Camera-type eye (tissue), 1 donor: ENCODE results near the gene POLE3. TPM values are rescaled to one million over a fixed set of nuclear protein-coding genes. Genes with fewer than 3 reads are reported as not detected.

Experiments used
- total RNA-seq: library from RNA; depleted of rRNA; stranded (reverse); fragments of >200 nt; gene quantifications from one replicate; pipeline ENCODE4 v1.2.3, GENCODE V29; 2014

Gene POLE3
- 41.8 TPM for total RNA-seq

DNA sequence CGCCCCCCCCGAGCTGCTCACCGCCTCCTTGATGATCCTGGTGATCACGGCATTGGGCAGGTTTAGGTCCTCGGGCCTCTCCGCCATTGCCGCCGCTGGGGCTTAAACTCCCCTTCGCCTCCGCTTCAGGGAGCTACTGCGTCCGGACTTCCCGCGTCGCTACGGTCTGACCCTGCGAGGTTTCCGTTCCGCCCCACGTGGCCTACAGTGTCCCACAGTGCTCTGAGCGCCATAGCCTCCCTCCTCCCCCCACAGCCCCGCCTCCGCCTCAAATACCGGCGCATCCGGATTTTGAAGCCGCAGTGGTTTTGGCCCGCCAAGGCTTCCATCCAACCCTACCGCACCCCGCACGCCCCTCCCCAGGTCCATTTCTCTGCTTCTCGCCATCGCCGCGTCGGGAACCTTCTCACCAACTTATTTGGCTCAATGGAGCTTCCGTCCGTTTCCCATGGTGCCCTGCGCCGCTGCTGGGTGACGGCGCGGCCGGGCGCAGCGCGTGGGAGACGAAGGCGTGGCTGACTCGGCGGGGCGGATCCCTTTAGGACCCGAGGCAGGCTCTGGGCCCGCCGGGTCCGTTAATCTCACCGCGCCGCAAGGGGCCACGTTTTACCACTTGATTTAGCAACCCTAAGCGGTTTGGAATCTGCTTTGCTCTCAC lies at the start of gene POLE3, which contains the start of gene C9orf43:
TSS of gene POLE3 (minus strand) at position 469 of the 658 bp plus-strand sequence. CDS start at position 87, 382 bp downstream.
TSS of gene C9orf43 (plus strand) at position 541 of the 658 bp plus-strand sequence. CDS start 2,747 bp downstream, outside the sequence.

DNA sequence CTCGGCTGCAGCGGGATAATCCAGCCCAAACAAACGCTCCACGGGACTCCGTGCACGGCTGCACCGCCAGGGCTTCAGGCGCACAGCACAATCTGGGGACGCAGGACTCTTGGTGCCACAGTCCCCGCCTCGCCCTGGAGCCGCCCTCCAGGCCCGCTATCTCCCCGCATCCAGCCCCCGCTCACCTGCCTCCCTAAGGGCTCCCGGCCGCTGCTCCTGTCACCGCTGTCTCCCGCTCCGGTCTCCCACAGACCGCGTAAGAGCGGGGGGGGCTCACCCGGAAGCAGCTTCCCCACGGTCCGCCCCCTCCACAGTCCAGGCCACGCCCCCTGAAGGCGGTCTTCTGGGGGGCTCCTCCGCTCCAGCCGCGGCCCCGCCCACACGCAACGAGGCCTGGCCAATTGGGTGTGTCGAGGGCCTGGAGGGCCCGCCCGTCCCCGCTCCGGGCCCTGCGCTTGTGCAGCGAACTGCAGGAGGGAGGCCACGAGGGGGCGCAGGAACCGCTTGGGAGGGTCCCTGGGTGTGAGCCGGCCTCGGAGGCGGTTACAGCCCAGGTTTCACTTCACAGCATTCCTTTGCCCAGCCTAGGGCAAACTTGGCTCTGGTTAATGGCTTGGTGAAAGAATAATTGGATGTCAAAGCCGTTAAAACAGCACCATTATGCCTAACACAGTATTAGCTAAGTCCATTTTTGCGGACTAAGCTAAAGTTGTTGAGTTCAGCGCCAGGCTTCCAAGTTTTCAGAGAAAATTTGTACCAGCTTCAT lies 9.3 kb downstream of the POLE3 start, which contains the start of gene ALAD:
TSS of gene ALAD (minus strand) at position 258 of the 766 bp plus-strand sequence. CDS start 7,725 bp downstream, outside the sequence.

GRCh38 chr9:113376634-113377567 lies 33.6 kb downstream of the POLE3 start, which contains the start of gene HDHD3:
TSS of gene HDHD3 (minus strand) at chr9:113376986. CDS start at chr9:113374354, 2,632 bp downstream.

Other genes with a start within 250 kb of the POLE3 start
- gene FKBP15, start 189.4 kb downstream of the POLE3 start, total RNA-seq: 30.4 TPM
- gene SLC31A1, start 189.1 kb downstream of the POLE3 start, total RNA-seq: 15.5 TPM
- 16.5 TPM for gene CDC26, start 135.1 kb downstream of the POLE3 start, total RNA-seq
- gene PRPF4, start 135.0 kb downstream of the POLE3 start, total RNA-seq: 30.6 TPM
- gene RNF183, start 107.3 kb downstream of the POLE3 start, total RNA-seq: 0.66 TPM
- 17.2 TPM for gene WDR31, start 70.4 kb downstream of the POLE3 start, total RNA-seq
- gene BSPRY, start 61.1 kb downstream of the POLE3 start, total RNA-seq: 7.5 TPM
- 27.8 TPM for gene HDHD3, start 33.7 kb downstream of the POLE3 start, total RNA-seq
- gene ALAD, start 9.4 kb downstream of the POLE3 start, total RNA-seq: 29.9 TPM
- 0.60 TPM for gene C9orf43, start 72 bp upstream of the POLE3 start, total RNA-seq
- gene RGS3, start 53.1 kb upstream of the POLE3 start, total RNA-seq: 40.4 TPM